NCI-H1092 (cell line): ENCODE measurements around the gene R3HDM2.
"Not testable (repeated sequence)": the region's sequence is repeated elsewhere in the genome, so short reads cannot be mapped to it uniquely, and the experiment has no call there.

Experiments used
- DNase-seq: peaks from one replicate; lab custom pipeline; 2025; lab: John Stamatoyannopoulos, UW

R3HDM2 gene

GRCh38 chr12:57426948-57427347, 3.9 kb downstream of the R3HDM2 start:
- not testable (repeated sequence) for DNase-seq

GRCh38 chr12:57420482-57420881, 10.4 kb downstream of the R3HDM2 start:
- DNase-seq, result no peak

GRCh38 chr12:57419495-57419894, 11.3 kb downstream of the R3HDM2 start:
- DNase-seq, result no peak

GRCh38 chr12:57418255-57418654, 12.6 kb downstream of the R3HDM2 start:
- no peak for DNase-seq

- no peak for DNase-seq
These were observed 14.5 kb downstream of the R3HDM2 start for GRCh38 chr12:57416039-57416996.

- DNase-seq, result no peak
These were observed 15.8 kb downstream of the R3HDM2 start for GRCh38 chr12:57415088-57415487.

GRCh38 chr12:57414160-57414559, 16.7 kb downstream of the R3HDM2 start:
- not testable (repeated sequence) for DNase-seq

GRCh38 chr12:57410534-57410933, 20.3 kb downstream of the R3HDM2 start:
- no peak for DNase-seq

- no peak for DNase-seq
These were observed 25.7 kb downstream of the R3HDM2 start for GRCh38 chr12:57404966-57405640.

GRCh38 chr12:57402156-57402555, 28.7 kb downstream of the R3HDM2 start:
- not testable (repeated sequence) for DNase-seq

- no peak for DNase-seq
These were observed 29.7 kb downstream of the R3HDM2 start for GRCh38 chr12:57401165-57401564.

- DNase-seq, result not testable (repeated sequence)
These were observed 31.0 kb downstream of the R3HDM2 start for GRCh38 chr12:57399718-57400463.

GRCh38 chr12:57397441-57397840, 33.4 kb downstream of the R3HDM2 start:
- no peak for DNase-seq

- no peak for DNase-seq
These were observed 35.7 kb downstream of the R3HDM2 start for GRCh38 chr12:57395121-57395520.

- no peak for DNase-seq
These were observed 40.7 kb downstream of the R3HDM2 start for GRCh38 chr12:57390174-57390573.

- no peak for DNase-seq
These were observed 41.8 kb downstream of the R3HDM2 start for GRCh38 chr12:57389033-57389432.

- DNase-seq, result no peak
These were observed 42.4 kb downstream of the R3HDM2 start for GRCh38 chr12:57388425-57388824.

GRCh38 chr12:57386187-57386720, 44.6 kb downstream of the R3HDM2 start:
- no peak for DNase-seq

- DNase-seq, result no peak
These were observed 45.3 kb downstream of the R3HDM2 start for GRCh38 chr12:57385586-57385985.

GRCh38 chr12:57384478-57384877, 46.4 kb downstream of the R3HDM2 start:
- no peak for DNase-seq

GRCh38 chr12:57381693-57382220, 49.1 kb downstream of the R3HDM2 start:
- no peak for DNase-seq

GRCh38 chr12:57380300-57380699, 50.5 kb downstream of the R3HDM2 start:
- no peak for DNase-seq
